Measurements from ENCODE around the gene RETNLB. TPM values are rescaled to one million over a fixed set of nuclear protein-coding genes. Genes with fewer than 3 reads are reported as not detected.

The RETNLB gene
- total and polyA plus RNA-seq, 2 experiments from 2014 or later, result not detected

GRCh38 chr3:108728105-108728504 is 29.1 kb downstream of the RETNLB start:
- H3K4me1 ChIP-seq (ENCODE audit: insufficient read depth), result no peaks in the 10 kb centered on the region
- no peaks in the 10 kb centered on the region for H3K9me3 ChIP-seq (ENCODE audit: low read depth)
- H2AFZ ChIP-seq, result no peak overlapping the region
- no peak overlapping the region for H3K4me2 ChIP-seq (ENCODE audit: unreplicated experiment)
- H3K9me2 ChIP-seq (ENCODE audit: insufficient read depth), result no peaks in the 10 kb centered on the region
- no peaks in the 10 kb centered on the region for H3K36me3 ChIP-seq (ENCODE audit: low read depth)
- H3K79me2 ChIP-seq (ENCODE audit: insufficient read depth), result no peaks in the 10 kb centered on the region
- no peak for DNase-seq
- H3K27me3 ChIP-seq (replicated peaks; ENCODE audit: insufficient read depth), result no peaks in the 10 kb centered on the region; the same call in 1 of the 2 replicates
- no peaks in the 10 kb centered on the region for H3F3A ChIP-seq (ENCODE audit: insufficient read depth)
- no peak overlapping the region for H3K27ac ChIP-seq
- no peak for TF ChIP-seq EZH2phosphoT487 (IDR thresholded peaks at IDR 0.05; ENCODE audit: insufficient read depth, low read depth)
- no peak for TF ChIP-seq EZH2 (IDR thresholded peaks at IDR 0.05; ENCODE audit: insufficient read depth, poor library complexity, severe bottlenecking)
- H3K4me3 ChIP-seq, result no peak overlapping the region
- in situ Hi-C loops (cut with MboI), result no loop called here
- H4K20me1 ChIP-seq (ENCODE audit: insufficient read depth), result no peaks in the 10 kb centered on the region
- H3K9ac ChIP-seq, result no peak overlapping the region

- in situ Hi-C loops (cut with MboI), result no loop called here
Observed at GRCh38 chr3:108724101-108724500, 33.1 kb downstream of the RETNLB start.

GRCh38 chr3:108722724-108723123 is 34.5 kb downstream of the RETNLB start:
- DNase-seq, result no peak
- Histone ChIP-seq H2AFZ (no peak overlapping the region), H3K4me1 (ENCODE audit: insufficient read depth) (no peaks in the 10 kb centered on the region), H3K27me3 (replicated peaks; ENCODE audit: insufficient read depth) (no peaks in the 10 kb centered on the region), H3F3A (ENCODE audit: insufficient read depth) (no peaks in the 10 kb centered on the region), H3K9me2 (ENCODE audit: insufficient read depth) (no peaks in the 10 kb centered on the region), H3K79me2 (ENCODE audit: insufficient read depth) (no peaks in the 10 kb centered on the region), H3K9me3 (ENCODE audit: low read depth) (no peaks in the 10 kb centered on the region), H3K27ac (no peak overlapping the region), H3K9ac (no peak overlapping the region), H3K36me3 (ENCODE audit: low read depth) (no peaks in the 10 kb centered on the region), H3K4me3 (no peak overlapping the region), H4K20me1 (ENCODE audit: insufficient read depth) (no peaks in the 10 kb centered on the region), H3K4me2 (ENCODE audit: unreplicated experiment) (no peak overlapping the region)
- WGBS, 2 experiments (ENCODE audit: low coverage in 1 of 2, low lambda C conversion rate in 2 of 2, missing lambda C conversion rate in 2 of 2), result 20 to 29% methylated on average over 1 of the region's 1 CpG
- in situ Hi-C loops (cut with MboI), result no loop called here
- TF ChIP-seq EZH2phosphoT487 (IDR thresholded peaks at IDR 0.05; ENCODE audit: insufficient read depth, low read depth), result no peak
- no peak for TF ChIP-seq EZH2 (IDR thresholded peaks at IDR 0.05; ENCODE audit: insufficient read depth, poor library complexity, severe bottlenecking)

More at GRCh38 chr3:108724101-108724500, 33.1 kb downstream of the RETNLB start:
- Histone ChIP-seq H4K20me1 (ENCODE audit: insufficient read depth) (no peaks in the 10 kb centered on the region), H3K36me3 (ENCODE audit: low read depth) (no peaks in the 10 kb centered on the region), H3K4me1 (ENCODE audit: insufficient read depth) (no peaks in the 10 kb centered on the region), H3K4me2 (ENCODE audit: unreplicated experiment) (no peak overlapping the region), H3K79me2 (ENCODE audit: insufficient read depth) (no peaks in the 10 kb centered on the region), H3K4me3 (no peak overlapping the region), H3F3A (ENCODE audit: insufficient read depth) (no peaks in the 10 kb centered on the region), H3K9me2 (ENCODE audit: insufficient read depth) (no peaks in the 10 kb centered on the region), H3K9me3 (ENCODE audit: low read depth) (no peaks in the 10 kb centered on the region), H2AFZ (no peak overlapping the region), H3K27me3 (replicated peaks; ENCODE audit: insufficient read depth) (no peaks in the 10 kb centered on the region), H3K27ac (no peak overlapping the region), H3K9ac (no peak overlapping the region)
- WGBS, 2 experiments (ENCODE audit: low coverage in 1 of 2, low lambda C conversion rate in 2 of 2, missing lambda C conversion rate in 2 of 2), result 21 to 22% methylated on average over 4 of the region's 4 CpGs
- DNase-seq, result no peak
- TF ChIP-seq EZH2phosphoT487 (IDR thresholded peaks at IDR 0.05; ENCODE audit: insufficient read depth, low read depth), result no peak
- no peak for TF ChIP-seq EZH2 (IDR thresholded peaks at IDR 0.05; ENCODE audit: insufficient read depth, poor library complexity, severe bottlenecking)

- Histone ChIP-seq H3K36me3 (ENCODE audit: low read depth) (no peaks in the 10 kb centered on the region), H3K4me1 (ENCODE audit: insufficient read depth) (no peaks in the 10 kb centered on the region), H3K9ac (no peak overlapping the region), H2AFZ (no peak overlapping the region), H3K27ac (no peak overlapping the region), H3K9me2 (ENCODE audit: insufficient read depth) (no peaks in the 10 kb centered on the region), H3K9me3 (ENCODE audit: low read depth) (no peaks in the 10 kb centered on the region), H3F3A (ENCODE audit: insufficient read depth) (no peaks in the 10 kb centered on the region), H3K79me2 (ENCODE audit: insufficient read depth) (no peaks in the 10 kb centered on the region), H3K4me2 (ENCODE audit: unreplicated experiment) (no peak overlapping the region), H4K20me1 (ENCODE audit: insufficient read depth) (no peaks in the 10 kb centered on the region), H3K27me3 (replicated peaks; ENCODE audit: insufficient read depth) (no peaks in the 10 kb centered on the region), H3K4me3 (no peak overlapping the region)
- no peak for DNase-seq
- TF ChIP-seq EZH2 (IDR thresholded peaks at IDR 0.05; ENCODE audit: insufficient read depth, poor library complexity, severe bottlenecking) (no peak), EZH2phosphoT487 (IDR thresholded peaks at IDR 0.05; ENCODE audit: insufficient read depth, low read depth) (no peak)
- 47 to 61% methylated on average over 2 of the region's 2 CpGs for WGBS, 2 experiments (ENCODE audit: low coverage in 1 of 2, low lambda C conversion rate in 2 of 2, missing lambda C conversion rate in 2 of 2)
- in situ Hi-C loops (cut with MboI), result no loop called here
Observed at GRCh38 chr3:108719178-108719806, 37.9 kb downstream of the RETNLB start.

- no peaks in the 10 kb centered on the region for H3K4me1 ChIP-seq (ENCODE audit: insufficient read depth)
- no peak overlapping the region for H3K4me2 ChIP-seq (ENCODE audit: unreplicated experiment)
- H3K36me3 ChIP-seq (ENCODE audit: low read depth), result no peaks in the 10 kb centered on the region
- no peaks in the 10 kb centered on the region for H3F3A ChIP-seq (ENCODE audit: insufficient read depth)
- H3K4me3 ChIP-seq, result no peak overlapping the region
- no peaks in the 10 kb centered on the region for H4K20me1 ChIP-seq (ENCODE audit: insufficient read depth)
- in situ Hi-C loops (cut with MboI), result no loop called here
- H3K9me3 ChIP-seq (ENCODE audit: low read depth), result no peaks in the 10 kb centered on the region
- no peak overlapping the region for H2AFZ ChIP-seq
- no peak overlapping the region for H3K9ac ChIP-seq
- 14 to 23% methylated on average over 2 of the region's 2 CpGs for WGBS, 2 experiments (ENCODE audit: low coverage in 1 of 2, low lambda C conversion rate in 2 of 2, missing lambda C conversion rate in 2 of 2)
- no peak overlapping the region for H3K27ac ChIP-seq
- H3K9me2 ChIP-seq (ENCODE audit: insufficient read depth), result no peaks in the 10 kb centered on the region
- TF ChIP-seq EZH2phosphoT487 (IDR thresholded peaks at IDR 0.05; ENCODE audit: insufficient read depth, low read depth) (no peak), EZH2 (IDR thresholded peaks at IDR 0.05; ENCODE audit: insufficient read depth, poor library complexity, severe bottlenecking) (no peak)
- H3K79me2 ChIP-seq (ENCODE audit: insufficient read depth), result no peaks in the 10 kb centered on the region
- DNase-seq, result no peak
- H3K27me3 ChIP-seq (replicated peaks; ENCODE audit: insufficient read depth), result no peaks in the 10 kb centered on the region
Observed at GRCh38 chr3:108718454-108718853, 38.8 kb downstream of the RETNLB start.
